Epidermal melanocyte (primary cell): Measurements from ENCODE around the gene COL4A2.
A peak's percentile ranks its signal among the peaks of the same experiment; 100 is the strongest.

Experiments used
- DNase-seq: peaks from one replicate; pipeline ENCODE4 v3.0.0; 2011; ENCODE audit warnings: low spot score; ENCODE audit not compliant: insufficient read length

Gene COL4A2

DNA sequence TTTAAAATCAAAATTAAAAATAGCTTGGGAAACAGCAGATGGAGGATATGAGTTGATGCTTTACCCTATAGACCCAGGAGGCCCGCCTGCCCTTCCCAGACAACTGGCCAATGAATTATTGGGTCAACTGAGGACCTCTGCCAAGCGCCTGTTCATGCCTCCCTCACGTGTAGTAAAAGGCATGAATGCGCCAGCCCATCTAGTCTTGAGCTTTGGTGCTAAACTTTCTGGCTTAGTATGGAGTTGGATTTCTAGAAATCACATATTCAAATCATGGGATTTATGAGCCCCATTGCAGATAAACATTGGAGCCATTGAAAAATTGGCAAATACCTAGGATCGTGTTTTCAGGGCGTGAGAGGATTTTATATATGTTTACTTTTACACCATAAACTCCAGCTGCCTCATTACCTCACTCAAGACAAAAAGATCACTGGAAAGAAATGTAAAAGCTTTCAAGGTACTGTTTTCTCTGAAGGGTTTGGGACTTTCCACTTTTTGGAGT is 47.1 kb downstream of the COL4A2 start:
- no peak for DNase-seq

DNA sequence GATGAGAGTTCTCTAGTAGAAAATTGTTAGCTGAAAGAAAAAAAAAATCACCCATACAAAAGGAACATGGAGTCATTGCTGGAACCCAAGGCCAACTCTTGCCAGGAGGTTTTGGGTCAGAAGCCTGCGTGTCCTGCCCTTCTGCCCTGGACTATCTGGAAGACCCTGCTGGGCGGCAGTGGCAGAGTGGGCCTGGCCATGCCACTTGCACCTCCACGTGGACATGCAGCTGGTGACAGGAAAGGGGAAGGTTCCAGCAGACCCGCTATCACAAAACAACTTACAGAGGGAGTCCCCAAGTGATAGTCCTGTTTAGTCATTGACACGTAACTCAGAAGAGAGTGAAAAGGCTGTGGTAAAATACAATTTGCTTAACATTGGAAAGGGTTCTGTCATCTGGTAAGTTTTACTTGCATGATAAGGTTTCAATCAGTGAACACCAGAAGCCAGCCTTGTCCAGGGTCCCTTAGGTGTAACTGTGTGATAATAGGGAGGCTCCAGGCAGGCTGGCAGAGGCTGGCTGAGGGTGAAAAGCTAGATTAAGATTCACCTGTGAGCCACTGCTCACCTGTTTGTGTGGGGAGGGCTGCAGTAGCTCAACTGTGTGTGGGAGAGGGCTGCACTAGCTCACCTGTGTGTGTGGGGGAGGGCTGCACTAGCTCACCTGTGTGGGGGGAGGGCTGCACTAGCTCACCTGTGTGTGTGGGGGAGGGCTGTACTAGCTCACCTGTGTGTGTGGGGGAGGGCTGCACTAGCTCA is 47.8 kb downstream of the COL4A2 start:
- DNase-seq, result no peak

DNA sequence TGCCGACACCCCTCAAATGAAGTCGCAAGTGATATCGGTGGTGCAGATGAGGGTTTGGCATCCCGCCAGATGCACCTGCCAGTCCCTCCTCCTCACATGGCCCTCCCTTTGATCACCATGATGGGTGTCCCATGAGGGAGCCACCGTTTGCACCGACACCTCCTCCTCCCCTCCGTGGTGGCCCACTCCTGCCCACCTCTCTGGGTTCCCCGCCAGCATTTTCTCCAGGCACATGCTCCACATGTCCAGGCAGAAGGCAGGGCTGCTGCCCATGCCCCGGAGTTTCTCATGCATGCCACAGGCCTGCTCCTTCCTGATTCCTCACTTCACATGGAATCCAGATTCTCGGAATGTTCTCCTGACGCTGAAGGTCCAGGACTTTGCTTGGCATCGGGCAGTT is 49.3 kb downstream of the COL4A2 start:
- DNase-seq, result no peak

DNA sequence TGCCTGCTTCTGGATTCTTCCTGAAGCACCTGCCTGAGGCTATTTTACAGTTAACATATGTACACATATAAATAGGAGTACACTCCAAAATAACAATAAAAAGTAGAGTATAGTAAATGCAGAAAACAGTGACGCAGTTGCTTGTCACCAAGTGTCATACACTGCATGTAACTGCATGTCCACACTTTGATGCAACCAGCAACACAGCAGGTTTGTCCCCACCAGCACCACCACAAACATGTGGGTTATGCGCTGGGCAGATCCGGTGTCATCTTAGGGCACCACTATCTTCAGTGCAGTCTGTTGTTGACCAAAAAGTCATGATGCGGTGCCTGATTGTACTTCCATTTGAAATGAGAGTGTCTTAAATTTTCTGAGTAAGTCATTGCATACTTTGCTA is 51.3 kb downstream of the COL4A2 start:
- DNase-seq, result no peak

DNA sequence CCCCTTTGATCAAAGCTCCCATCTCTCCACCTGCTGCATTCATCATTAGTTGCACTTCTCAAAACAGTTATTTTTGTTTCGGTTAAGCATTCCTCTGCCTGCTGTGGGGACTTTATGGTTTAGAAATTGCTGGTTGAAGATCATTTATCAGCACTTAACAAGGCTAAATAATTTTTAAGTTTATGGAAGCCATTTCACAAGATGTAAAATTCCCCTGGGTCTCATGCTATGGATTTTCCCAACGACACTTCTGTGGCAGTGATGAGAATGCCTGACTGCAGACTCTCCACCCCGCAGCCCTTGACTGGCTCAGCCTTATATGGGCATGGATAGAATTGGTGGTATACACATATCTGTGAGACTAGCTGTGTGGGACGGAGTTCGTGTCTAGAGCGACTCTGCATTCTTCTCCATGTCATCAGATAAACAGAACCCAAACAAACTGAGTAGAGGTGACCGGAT is 52.8 kb downstream of the COL4A2 start:
- no peak for DNase-seq

DNA sequence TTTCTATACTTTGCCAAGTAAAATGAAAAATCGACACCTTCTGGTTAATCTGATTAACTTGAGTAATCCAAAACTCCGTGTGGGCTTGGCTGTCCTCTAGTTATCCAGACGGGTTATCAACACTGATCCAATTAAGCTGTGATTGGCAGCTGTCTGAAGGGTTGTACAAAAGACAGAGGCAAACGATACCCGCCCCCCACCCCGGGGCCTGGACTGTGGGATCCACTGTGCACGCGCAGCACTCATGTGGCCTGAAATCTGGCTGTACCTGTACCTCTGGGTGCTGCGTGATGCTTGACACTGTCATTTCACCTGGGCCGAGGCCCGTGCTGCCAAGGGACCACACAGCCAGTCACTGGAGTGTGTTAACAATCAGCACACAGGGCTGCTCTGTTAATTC is 53.5 kb downstream of the COL4A2 start:
- DNase-seq, result no peak

DNA sequence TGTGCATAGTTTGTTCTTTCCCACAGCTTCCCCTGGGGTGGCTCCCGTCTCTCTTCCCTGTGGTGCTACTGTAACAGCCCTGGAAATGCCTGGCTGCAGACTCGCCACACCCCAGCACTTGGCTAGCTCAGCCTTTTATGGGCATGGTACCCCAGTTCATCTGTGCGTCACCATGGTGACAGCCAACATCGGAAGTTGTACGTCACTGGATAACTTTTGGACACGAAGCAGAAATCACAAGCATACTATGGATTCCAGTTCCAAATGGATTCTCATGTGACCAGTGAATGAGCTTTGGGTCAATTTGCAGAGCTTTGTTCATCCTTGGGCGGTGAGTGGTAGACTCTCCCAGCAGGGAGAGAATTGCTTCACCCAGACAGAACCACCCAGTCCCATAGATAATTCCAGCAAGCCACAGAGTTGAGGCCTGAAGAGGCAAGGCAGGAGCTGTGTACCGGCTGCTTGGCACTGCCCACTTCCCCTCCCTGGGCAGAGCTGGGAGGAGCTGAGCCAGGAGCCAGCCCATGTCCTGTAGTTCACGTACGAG is 54.4 kb downstream of the COL4A2 start:
- DNase-seq, result peak; percentile 23

DNA sequence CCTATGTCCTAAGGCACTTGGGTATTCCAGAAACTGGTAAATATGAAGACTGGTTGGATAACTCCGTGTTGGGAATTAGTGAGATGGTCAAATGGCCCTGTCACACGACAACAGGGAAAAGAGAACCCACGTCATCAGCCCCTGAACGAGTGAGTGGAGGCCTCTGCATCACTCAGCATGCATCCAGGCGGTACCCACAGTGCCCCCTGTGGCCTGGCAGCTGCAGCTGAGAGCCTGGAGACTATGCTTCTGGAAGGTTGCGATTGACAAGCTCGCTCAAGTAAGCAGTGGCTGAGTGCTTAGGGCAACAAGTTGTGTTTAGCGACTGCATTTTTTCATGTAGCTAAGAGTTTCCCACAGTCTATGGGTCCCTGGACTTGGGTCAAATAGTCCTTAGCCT is 55.9 kb downstream of the COL4A2 start:
- no peak for DNase-seq

DNA sequence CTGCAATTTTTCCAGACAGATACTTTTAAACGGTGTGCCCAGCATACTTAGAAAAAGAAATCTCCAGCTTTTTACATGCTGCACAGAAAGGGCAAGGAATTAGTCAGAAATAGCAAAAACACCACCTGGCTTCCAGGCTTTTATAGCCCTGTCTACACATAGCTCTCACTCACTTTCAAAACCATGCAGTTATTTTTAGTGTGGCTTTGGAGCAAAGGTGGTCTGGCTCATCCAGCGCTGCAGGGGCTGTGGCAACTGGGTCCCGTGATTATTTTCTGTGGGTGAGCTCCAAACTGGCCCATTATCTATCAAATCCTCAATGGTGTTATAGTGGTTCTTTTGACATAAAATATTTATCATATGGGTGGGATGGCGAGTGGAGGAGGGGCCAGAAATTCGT is 57.0 kb downstream of the COL4A2 start:
- DNase-seq, result no peak

DNA sequence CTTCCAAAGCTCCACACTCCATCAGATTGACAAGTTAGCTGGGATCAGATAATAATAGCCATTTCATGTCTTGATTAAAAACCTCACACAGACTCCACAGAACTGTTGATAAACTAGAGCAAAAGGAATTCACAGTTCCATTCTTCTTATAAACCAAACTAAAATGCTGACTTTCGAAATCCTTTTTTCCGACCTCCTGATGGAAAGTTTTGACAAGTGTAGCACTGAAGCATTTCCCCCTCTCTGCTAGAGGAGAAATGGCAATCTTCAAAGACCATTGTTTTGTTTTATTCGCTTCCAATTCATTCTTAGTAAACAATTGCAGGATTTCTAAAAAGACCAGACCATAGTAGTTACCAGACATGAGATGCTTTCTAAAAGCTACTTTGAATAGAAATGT is 58.8 kb downstream of the COL4A2 start:
- no peak for DNase-seq

DNA sequence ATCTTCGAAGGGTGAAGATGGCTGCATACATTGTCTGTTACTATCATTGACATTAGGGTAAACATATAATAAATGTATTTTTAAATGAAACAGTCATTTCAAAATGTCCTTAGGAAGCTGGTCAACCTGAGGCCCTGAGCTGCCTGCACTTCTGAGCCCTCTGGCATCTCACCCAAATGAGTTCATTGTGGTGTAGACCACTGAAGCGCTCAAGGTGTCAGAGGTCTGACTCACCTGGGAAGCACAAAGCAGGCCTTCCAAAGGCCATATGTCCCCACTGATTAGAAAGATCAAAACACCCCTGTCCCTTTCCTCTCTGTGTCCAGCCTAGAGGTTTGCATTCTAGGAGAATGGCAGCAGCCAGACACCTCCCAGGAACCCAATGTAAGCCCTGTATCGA is 59.6 kb downstream of the COL4A2 start:
- no peak for DNase-seq

DNA sequence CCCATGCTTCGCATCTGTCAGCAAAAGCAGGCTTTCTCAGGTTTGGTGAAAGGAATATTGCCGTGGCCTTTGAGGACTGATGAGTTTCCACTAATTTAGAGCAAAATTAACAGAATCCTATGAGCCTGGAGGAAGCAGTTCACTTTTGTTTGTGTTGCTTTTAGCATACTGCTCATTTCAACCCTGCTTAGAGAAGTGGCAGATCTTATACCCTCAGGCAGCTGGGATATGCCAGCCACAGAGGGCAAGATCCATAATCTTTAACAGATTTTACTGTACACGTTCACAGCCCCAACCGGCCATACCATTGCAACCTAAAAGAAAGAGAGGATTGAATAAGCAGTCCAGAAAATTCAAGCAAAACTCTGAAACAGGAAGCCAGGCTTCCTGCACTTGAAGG is 60.5 kb downstream of the COL4A2 start:
- DNase-seq, result no peak

DNA sequence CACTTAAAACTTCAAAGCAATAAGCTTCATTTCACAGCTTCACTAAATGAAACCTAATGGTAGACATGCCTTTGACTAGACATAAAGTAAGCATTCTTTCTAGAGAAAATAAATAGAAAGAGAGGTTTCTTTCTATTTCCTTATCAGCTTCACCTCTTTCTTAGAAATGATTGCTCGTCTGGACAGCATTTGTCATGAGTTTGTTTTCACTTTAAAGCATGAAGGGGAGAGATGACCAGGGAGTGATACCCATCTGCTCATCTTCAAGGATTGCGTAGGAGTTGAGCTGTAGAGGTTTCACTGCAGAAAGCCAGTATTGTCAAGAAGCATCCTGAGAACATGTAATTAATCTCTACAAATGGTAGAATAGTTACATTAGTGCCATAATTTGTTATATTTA is 61.3 kb downstream of the COL4A2 start:
- no peak for DNase-seq

DNA sequence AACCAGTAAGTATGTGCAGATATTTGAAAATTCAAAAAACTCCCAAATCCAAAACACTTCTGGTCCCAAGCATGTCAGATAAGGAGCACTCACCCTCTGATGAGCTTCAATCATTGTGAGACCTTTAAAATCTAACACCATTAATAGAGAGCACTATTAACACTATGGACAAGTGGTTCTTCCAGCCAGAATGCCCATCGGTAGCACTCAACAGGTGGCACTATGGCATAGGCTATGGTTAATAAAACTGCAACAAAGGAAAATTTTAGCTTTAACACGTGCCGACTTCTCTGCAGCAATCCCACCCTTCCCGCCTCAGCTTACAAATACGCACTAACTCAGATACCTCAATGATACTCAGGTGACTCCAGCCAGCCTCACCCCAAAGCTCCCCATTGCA is 62.3 kb downstream of the COL4A2 start:
- DNase-seq, result no peak

DNA sequence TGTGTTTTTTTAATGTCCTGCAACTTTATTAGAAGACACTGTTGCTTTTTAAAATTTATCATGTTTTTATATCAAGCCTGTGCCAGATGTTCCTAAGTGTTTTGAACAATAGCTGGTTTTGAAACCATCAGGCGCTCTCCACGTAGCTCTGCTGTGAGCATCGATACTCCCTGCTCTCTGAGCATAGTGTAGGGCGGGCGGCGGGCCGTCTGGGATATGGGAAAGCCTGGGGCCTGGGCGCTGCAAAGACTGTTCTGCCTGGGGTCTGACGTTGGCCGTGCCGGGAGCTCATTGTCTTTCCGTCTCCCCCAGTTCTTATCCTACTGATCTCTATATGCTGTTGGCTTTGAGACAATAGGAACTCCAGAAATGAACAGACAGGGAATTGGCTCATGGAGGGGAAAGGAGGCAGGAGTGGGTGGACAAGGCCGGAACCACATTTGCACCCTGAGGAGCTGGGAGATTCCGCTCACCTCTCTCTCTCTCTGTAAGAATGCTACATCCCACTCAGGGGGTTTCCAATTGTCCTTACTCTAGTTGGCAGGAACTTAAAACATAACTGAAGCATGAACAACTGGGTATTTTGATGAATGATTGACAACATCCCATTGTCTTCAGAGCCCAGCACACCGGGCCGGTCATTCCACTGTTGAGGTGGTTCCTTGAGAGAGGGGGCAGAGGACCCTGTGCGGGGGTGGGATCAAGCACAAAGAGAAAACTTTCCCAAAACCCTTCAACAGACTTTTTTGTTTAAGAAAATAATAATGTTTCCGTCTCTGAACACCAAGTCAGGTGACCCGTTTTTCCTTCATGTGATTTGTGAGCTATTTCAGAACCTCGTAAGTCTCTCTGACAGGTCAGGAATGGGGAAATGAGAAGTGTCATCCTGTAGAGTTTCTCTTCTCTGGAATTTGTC is 64.7 kb downstream of the COL4A2 start:
- DNase-seq, result no peak

DNA sequence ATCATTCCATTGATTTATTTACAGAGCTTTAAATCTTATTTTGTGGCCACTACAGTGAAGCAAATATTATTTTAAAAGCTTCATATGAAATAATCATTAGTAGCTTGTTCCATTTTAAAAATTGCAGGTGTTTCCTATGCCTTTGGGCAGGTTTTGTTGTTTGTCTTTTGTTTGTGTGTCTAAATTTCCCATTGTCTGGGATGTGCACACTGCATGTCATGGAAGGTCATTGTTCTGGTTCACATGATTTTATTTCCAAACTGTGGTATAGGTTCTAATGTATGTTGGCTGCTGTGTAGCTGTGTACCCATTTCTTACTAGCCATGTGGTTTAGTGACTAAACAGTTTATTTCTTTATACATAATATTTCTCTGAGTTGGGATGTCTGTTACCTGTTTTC is 65.6 kb downstream of the COL4A2 start:
- no peak for DNase-seq

DNA sequence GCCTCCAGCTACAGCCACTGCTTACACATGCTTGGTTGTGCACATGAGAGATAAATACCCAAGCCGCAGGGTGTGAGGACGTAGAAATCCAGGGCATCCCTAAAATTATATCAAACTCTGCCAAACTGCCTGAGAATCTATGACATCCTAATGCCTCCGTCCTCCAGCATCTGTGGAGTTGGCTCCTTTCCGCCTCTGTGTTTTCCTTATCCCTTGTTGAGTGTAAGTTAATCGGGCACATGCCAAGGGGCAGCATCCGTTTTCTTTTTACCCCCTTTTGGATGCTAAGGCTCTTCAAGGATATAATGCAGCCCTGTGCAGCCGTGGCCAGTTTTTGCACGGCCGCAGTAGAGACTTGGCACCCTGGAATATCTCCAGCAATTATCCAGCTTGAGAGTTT is 66.5 kb downstream of the COL4A2 start:
- no peak for DNase-seq

DNA sequence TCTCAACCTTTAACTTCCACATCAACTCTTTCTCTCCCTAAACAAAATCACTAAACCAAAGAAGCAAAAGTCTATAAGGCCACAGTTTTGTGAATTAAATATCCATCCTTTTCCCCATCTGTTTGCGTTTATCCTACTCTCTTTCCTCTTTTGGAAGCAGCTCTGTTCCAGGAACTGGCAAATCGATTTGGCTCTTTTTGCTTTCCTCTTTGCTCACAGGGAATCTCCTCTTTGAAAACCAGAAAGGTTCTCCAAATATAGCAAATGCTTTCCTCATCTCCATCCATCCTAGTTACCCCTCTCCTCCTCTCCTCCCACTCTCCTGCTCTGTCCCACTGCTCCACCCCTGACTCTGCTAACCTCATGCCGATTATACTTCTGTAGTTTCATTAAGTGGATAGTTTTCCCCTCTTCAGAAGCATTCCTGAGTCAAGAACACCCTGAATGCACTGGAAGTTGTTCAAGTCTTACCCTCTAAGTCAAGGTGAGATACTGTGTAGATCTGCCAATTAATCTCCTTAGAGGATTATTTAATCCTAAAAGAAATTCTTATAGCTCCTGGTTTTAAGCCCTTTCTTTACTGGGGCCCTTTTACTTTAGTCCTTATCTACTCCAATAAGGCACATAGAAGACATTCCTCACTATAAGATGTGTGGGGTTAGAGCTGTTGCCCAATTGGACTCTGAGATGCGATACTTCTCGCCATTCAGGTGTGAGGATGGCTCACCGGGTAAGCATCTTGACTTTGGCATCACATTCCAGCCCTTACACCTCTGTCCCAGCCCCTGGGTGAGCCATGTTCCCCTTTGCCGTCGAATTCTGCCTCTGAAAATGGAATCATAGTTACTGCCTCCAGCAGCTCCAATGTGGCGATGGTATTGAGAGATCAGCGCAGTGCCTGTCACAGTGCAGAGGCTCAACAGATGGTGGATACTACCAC is 67.6 kb downstream of the COL4A2 start:
- no peak for DNase-seq

DNA sequence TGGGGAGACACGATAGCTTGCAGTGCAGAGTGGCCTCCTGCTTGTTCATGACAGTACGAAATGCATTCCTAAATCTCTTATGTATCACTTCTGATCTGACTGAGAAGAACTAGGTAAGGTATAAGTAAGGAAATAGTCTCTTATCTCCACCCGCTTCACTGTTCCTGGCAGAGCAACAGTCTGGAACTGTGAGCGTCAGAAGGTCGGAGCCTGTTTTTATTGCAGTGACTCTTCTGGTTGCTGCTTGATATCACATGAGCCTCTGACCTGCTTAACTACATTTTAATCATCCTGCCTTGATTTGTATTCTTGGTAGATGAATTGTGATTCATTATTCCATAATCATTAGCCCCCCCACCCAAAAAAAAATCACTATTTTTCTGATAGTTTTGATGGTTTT is 69.0 kb downstream of the COL4A2 start:
- DNase-seq, result no peak

DNA sequence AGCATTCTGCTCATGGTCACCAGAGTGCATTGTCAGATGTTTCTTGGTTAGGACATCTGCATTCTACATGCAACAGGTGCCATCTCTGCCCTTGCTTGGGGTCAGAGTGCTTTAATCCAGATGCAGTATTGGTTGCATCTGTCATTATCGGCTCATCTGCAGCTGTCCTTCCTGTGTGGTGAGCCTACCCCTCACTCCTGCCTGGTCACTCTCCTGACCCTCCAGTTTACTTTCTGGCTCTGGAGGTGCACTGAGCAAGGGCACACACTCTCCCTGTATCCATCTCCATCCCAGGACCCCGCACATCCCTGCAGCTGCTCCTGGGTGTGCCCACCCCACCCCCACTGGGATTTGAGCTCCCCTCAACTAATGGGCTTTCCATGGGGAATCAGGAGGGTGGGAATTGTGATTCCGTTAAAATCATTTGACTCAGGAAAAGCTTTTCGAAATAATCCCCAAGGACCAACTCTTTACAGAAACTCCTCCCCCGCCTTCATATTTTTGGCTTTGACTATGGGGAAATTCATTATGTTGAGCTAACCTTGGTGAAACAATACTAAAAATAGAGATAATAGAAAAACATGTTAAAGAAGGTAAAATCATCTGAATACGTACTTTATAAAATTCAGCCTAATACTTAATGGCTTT is 70.2 kb downstream of the COL4A2 start:
- no peak for DNase-seq

DNA sequence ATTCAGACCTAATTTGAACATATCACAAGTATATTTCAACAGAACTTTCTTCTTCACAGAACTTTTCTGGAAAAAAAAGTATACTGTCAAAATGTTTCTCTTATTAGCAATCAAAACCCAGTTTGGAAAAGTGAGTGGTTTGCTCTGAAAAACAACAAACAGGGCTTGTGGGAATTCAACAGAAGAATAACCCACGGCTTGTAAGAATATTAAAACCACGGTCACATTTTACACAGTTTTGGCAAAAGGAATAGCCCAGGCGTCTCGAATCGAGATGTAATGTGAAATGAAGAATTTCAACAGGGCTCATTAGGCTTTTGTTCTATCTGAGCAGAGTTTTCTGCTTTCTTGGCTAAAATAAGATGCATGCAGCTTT is 70.7 kb downstream of the COL4A2 start:
- DNase-seq, result no peak
